PFSK-1 (cell line): ENCODE data around the gene PUS1.

Experiments used
- FOXP2 ChIP-seq: optimal IDR thresholded peaks from 2 replicates; pipeline ENCODE3; 2011; ENCODE audit warnings: borderline replicate concordance, control low read depth, inconsistent platforms; ENCODE audit not compliant: insufficient read depth; ENCODE audit errors: extremely low read length, extremely low read depth
- POLR2AphosphoS5 ChIP-seq: IDR thresholded peaks from 2 replicates; pipeline ENCODE4 v1.6.1; 2012; ENCODE audit warnings: low read depth, mild to moderate bottlenecking, control low read depth, low read length, moderate library complexity
- SIN3A ChIP-seq: IDR thresholded peaks from 2 replicates; pipeline ENCODE4 v1.6.1; 2012; ENCODE audit warnings: mild to moderate bottlenecking, low read length, moderate library complexity, borderline replicate concordance; ENCODE audit not compliant: insufficient read depth
- TAF1 ChIP-seq: IDR thresholded peaks from 2 replicates; pipeline ENCODE4 v1.6.1; 2012; ENCODE audit warnings: low read length, control low read depth, borderline replicate concordance; ENCODE audit not compliant: insufficient read depth
- TF ChIP-seq, protein P1 (sequence below), 2 experiments: IDR thresholded peaks; 2 replicates each; pipeline versions ENCODE4 v1.6.1 to v1.8.0; 2011 to 2012; ENCODE audit warnings: low read depth in 2 of 2, low read length in 2 of 2, control low read depth in 1 of 2, inconsistent platforms in 1 of 2, mild to moderate bottlenecking in 1 of 2, moderate library complexity in 1 of 2; ENCODE audit not compliant: insufficient read depth in 1 of 2

Gene PUS1

GRCh38 chr12:131917711-131918306 is 11.3 kb upstream of the PUS1 start:
- TF ChIP-seq, protein P1, sequence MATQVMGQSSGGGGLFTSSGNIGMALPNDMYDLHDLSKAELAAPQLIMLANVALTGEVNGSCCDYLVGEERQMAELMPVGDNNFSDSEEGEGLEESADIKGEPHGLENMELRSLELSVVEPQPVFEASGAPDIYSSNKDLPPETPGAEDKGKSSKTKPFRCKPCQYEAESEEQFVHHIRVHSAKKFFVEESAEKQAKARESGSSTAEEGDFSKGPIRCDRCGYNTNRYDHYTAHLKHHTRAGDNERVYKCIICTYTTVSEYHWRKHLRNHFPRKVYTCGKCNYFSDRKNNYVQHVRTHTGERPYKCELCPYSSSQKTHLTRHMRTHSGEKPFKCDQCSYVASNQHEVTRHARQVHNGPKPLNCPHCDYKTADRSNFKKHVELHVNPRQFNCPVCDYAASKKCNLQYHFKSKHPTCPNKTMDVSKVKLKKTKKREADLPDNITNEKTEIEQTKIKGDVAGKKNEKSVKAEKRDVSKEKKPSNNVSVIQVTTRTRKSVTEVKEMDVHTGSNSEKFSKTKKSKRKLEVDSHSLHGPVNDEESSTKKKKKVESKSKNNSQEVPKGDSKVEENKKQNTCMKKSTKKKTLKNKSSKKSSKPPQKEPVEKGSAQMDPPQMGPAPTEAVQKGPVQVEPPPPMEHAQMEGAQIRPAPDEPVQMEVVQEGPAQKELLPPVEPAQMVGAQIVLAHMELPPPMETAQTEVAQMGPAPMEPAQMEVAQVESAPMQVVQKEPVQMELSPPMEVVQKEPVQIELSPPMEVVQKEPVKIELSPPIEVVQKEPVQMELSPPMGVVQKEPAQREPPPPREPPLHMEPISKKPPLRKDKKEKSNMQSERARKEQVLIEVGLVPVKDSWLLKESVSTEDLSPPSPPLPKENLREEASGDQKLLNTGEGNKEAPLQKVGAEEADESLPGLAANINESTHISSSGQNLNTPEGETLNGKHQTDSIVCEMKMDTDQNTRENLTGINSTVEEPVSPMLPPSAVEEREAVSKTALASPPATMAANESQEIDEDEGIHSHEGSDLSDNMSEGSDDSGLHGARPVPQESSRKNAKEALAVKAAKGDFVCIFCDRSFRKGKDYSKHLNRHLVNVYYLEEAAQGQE (IDR thresholded peaks at IDR 0.05; ENCODE audit: insufficient read depth in 1 of 2, low read depth in 2 of 2, low read length in 2 of 2): no peak
- TF ChIP-seq TAF1: no peak
- TF ChIP-seq POLR2AphosphoS5: no peak
- TF ChIP-seq FOXP2: no peak
- TF ChIP-seq SIN3A: no peak

DNA sequence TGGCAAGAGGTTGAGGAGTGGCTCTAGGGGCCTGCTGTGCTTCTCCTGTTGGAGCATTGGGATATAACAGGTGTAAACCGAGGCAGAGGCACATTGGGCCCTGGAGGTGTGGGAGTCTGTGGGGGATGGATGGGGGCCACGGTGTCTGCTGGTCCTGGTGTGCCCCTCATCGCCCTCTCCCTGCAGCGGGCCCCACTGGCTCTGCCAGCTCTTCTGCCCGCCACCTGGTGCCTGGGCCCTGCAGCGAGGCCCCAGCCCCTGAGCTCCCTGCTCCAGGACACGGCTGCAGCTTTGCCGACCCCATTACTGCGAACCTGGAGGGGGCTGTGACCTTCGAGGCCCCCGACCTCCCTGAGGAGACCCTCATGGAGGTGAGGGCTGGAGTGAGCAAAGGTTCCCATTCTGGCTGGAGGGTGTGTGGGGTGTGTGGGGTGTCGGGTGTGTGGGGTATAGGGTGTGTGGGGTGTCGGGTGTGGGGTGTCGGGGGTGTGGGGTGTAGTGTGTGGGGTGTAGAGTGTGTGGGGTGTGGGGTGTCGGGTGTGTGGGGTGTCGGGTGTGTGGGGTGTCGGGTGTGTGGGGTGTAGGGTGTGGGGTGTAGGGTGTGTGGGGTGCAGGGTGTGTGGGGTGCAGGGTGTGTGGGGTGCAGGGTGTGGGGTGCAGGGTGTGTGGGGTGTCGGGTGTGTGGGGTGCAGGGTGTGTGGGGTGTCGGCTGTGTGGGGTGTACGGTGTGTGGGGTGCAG is 10.6 kb upstream of the PUS1 start:
- TF ChIP-seq, protein P1 (IDR thresholded peaks at IDR 0.05; ENCODE audit: insufficient read depth in 1 of 2, low read depth in 2 of 2, low read length in 2 of 2): no peak
- TF ChIP-seq TAF1 (no peak), SIN3A (no peak), POLR2AphosphoS5 (no peak)

DNA sequence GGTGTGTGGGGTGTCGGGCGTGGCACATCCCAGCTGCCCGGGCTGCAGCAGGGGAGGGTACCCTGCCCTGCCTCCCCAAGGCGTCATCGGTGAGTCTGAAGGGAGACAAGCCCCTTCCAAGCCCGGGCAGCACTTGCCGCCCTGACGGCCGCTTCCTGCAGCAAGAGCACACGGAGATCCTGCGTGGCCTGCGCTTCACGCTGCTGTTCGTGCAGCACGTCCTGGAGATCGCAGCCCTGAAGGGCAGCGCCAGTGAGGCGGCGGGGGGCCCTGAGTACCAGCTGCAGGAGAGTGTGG is 10.1 kb upstream of the PUS1 start:
- TF ChIP-seq, protein P1 (IDR thresholded peaks at IDR 0.05; ENCODE audit: insufficient read depth in 1 of 2, low read depth in 2 of 2, low read length in 2 of 2): no peak
- TF ChIP-seq POLR2AphosphoS5: no peak
- no peak for TF ChIP-seq FOXP2
- no peak for TF ChIP-seq TAF1
- no peak for TF ChIP-seq SIN3A

GRCh38 chr12:131919366-131920156 is 9.5 kb upstream of the PUS1 start:
- TF ChIP-seq POLR2AphosphoS5 (no peak), TAF1 (no peak), FOXP2 (no peak), SIN3A (no peak)
- TF ChIP-seq, protein P1 (IDR thresholded peaks at IDR 0.05; ENCODE audit: insufficient read depth in 1 of 2, low read depth in 2 of 2, low read length in 2 of 2): no peak
